ENCODE data around the gene GSTO1. TPM values are rescaled to one million over a fixed set of nuclear protein-coding genes. Genes with fewer than 3 reads are reported as not detected.

The GSTO1 gene
- polyA plus RNA-seq, 1 experiment, result 227 TPM

DNA sequence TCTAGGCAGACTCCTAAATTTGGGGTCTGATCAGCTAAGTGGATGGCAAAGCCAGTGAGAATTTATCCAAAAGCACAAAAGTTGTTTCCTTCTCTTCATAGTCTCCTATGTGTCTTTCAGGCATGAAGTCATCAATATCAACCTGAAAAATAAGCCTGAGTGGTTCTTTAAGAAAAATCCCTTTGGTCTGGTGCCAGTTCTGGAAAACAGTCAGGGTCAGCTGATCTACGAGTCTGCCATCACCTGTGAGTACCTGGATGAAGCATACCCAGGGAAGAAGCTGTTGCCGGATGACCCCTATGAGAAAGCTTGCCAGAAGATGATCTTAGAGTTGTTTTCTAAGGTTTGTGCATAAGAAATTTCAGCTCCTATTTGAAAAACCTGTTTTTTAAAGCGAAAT is 4.8 kb downstream of the GSTO1 start:
- ChIA-PET POLR2A (interaction anchor here (0.6 to 1.0 kb wide), 2 partner anchors 9 to 398 kb away, joined by 4 to 9 read pairs; partner anchors contain the start of gene GSTO2), CTCF (interaction anchor here (1.0 to 6.4 kb wide), 2 partner anchors 15 to 33 kb away, joined by 5 to 42 read pairs; no protein-coding TSS in a partner anchor)
- H3K9me3 ChIP-seq (ENCODE audit: control insufficient read depth, insufficient read depth, low read length), result no peaks in the 10 kb centered on the region

DNA sequence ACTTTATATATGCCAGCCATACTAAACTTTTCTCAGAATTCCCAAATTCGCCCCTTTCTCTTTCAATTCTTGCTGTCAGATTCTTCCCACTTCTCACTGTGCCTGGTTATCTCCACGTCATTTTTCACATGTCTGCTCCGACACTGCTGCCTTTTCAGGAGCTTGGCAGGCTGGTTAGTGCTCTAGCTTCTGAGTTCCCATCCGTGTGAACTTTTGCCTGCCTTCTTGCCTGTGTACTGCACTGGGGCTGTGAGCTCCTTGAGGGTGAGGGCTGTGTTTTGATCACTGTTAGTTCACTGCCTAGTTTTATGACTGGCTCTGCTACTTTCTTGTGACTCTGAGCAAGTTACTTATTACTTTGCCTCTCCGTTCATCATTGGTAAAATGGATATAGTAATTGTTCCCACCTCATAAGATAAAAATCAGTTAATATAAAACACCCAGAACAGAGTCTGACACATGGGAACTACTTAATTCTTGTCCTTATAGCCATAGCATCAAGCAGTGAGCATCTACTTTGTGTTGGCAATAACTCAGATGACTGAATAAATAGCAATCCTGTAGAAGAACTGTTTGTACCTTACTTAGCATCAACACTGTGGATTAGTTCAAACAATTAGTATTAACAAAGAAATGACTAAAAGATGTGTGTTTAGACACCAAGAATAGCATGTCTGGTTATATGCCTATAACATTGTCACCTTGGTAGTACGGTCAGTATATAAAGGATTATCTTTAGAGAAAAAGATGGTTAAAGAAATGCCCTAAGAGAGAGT is 5.5 kb downstream of the GSTO1 start:
- H3K27ac ChIP-seq (ENCODE audit: low read depth, low read length), result peak overlapping the region; percentile 68
- CTCF ChIA-PET, result interaction anchor here (1.0 to 6.4 kb wide), 4 partner anchors 14 to 372 kb away, joined by 3 to 42 read pairs (median 7); no protein-coding TSS in a partner anchor

More for the DNA sequence above, 4.8 kb downstream of the GSTO1 start:
- TF ChIP-seq, protein P1, sequence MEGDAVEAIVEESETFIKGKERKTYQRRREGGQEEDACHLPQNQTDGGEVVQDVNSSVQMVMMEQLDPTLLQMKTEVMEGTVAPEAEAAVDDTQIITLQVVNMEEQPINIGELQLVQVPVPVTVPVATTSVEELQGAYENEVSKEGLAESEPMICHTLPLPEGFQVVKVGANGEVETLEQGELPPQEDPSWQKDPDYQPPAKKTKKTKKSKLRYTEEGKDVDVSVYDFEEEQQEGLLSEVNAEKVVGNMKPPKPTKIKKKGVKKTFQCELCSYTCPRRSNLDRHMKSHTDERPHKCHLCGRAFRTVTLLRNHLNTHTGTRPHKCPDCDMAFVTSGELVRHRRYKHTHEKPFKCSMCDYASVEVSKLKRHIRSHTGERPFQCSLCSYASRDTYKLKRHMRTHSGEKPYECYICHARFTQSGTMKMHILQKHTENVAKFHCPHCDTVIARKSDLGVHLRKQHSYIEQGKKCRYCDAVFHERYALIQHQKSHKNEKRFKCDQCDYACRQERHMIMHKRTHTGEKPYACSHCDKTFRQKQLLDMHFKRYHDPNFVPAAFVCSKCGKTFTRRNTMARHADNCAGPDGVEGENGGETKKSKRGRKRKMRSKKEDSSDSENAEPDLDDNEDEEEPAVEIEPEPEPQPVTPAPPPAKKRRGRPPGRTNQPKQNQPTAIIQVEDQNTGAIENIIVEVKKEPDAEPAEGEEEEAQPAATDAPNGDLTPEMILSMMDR (IDR thresholded peaks at IDR 0.05; ENCODE audit: low read depth, low read length), result no peak
- Histone ChIP-seq H3K27me3 (ENCODE audit: control insufficient read depth, insufficient read depth, low read length) (no peaks in the 10 kb centered on the region), H3K4me3 (ENCODE audit: low read depth, low read length) (no peak overlapping the region), H3K27ac (ENCODE audit: low read depth, low read length) (peak overlapping the region; percentile 24)
- DNase-seq (ENCODE audit: low read depth, low spot score), result no peak

DNA sequence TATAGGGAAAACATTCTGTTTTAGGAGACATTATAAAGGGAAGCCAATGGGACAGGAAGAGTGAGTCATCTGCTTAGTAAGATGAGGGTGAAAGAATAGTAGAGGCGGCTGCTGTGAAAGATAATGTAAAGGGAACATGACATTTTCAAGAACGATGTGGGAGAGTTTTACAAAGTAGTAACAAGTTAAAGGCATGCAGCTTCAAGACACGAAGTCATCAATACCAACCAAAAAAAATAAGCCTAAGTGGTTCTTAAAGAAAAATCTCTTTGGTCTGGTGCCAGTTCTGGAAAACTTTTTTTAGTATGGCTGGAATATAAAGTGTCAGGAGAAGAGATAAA is 6.1 kb downstream of the GSTO1 start:
- TF ChIP-seq, protein P1 (IDR thresholded peaks at IDR 0.05; ENCODE audit: low read depth, low read length), result no peak
- H3K27me3 ChIP-seq (ENCODE audit: control insufficient read depth, insufficient read depth, low read length), result no peaks in the 10 kb centered on the region
- ChIA-PET CTCF (interaction anchor here (0.7 to 2.6 kb wide), 5 partner anchors 13 to 373 kb away, joined by 3 to 9 read pairs (median 3); no protein-coding TSS in a partner anchor), POLR2A (interaction anchor here (0.8 kb wide), 1 partner anchor 13 kb away, joined by 3 read pairs; no protein-coding TSS in a partner anchor)
- H3K4me3 ChIP-seq (ENCODE audit: low read depth, low read length), result no peak overlapping the region
- H3K9me3 ChIP-seq (ENCODE audit: control insufficient read depth, insufficient read depth, low read length), result no peaks in the 10 kb centered on the region
- DNase-seq (ENCODE audit: low read depth, low spot score), result no peak
- no peak overlapping the region for H3K27ac ChIP-seq (ENCODE audit: low read depth, low read length)

More for the DNA sequence above, 5.5 kb downstream of the GSTO1 start:
- H3K4me3 ChIP-seq (ENCODE audit: low read depth, low read length), result no peak overlapping the region
- TF ChIP-seq, protein P1 (IDR thresholded peaks at IDR 0.05; ENCODE audit: low read depth, low read length), result no peak
- no peaks in the 10 kb centered on the region for H3K27me3 ChIP-seq (ENCODE audit: control insufficient read depth, insufficient read depth, low read length)
- POLR2A ChIA-PET, result interaction anchor here (0.6 to 1.0 kb wide), 2 partner anchors 9 to 399 kb away, joined by 4 to 9 read pairs; partner anchors contain the start of gene GSTO2
- no peaks in the 10 kb centered on the region for H3K9me3 ChIP-seq (ENCODE audit: control insufficient read depth, insufficient read depth, low read length)
- DNase-seq (ENCODE audit: low read depth, low spot score), result no peak

DNA sequence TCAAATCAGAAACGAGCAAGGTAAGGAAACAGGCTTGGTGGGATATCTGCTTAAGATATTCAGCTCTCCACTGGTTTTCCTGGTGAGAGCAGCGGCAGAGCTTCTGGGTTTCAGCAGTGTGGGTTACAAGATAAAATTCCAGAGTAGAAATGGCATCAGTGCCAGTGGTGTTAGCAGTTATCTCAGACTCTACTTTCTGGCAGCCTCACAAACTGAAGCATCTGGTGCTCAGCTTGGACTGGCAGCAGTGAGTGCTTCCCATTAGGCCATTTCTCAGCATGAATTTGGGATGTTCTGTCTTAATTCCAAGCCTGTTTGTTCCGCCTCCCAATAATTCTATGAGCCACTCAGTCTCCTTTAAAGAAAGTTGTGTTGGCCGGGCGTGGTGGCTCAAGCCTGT is 7.4 kb downstream of the GSTO1 start:
- POLR2A ChIA-PET, result no interaction called here
- TF ChIP-seq, protein P1 (IDR thresholded peaks at IDR 0.05; ENCODE audit: low read depth, low read length), result no peak
- CTCF ChIA-PET, result interaction anchor here (1.0 to 2.6 kb wide), 6 partner anchors 12 to 374 kb away, joined by 3 to 10 read pairs (median 4); partner anchors contain the start of gene CFAP58
- Histone ChIP-seq H3K4me3 (ENCODE audit: low read depth, low read length) (no peak overlapping the region), H3K9me3 (ENCODE audit: control insufficient read depth, insufficient read depth, low read length) (no peaks in the 10 kb centered on the region), H3K27ac (ENCODE audit: low read depth, low read length) (no peak overlapping the region), H3K27me3 (ENCODE audit: control insufficient read depth, insufficient read depth, low read length) (no peaks in the 10 kb centered on the region)
- DNase-seq (ENCODE audit: low read depth, low spot score), result no peak

DNA sequence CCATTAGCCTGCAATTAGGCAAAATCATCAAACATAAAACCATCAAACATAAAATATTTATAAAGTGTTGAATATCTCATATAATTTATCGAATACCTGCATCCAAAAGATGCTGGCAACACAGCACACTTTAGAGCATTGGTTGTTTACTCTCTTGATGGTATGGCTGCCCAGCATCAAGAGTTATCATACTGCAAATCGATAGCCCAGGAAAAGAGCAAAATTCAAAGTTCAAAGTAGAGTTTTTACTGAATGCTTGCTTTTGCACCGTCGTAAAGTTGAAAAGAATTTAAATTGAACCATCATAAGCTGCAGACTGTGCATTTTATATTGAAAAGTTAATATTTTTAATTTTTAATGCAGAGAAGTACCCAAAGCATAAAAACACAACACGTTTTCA is 10.1 kb downstream of the GSTO1 start:
- ChIA-PET CTCF (interaction anchor here (0.9 to 1.1 kb wide), 2 partner anchors 10 to 27 kb away, joined by 4 to 5 read pairs; no protein-coding TSS in a partner anchor), POLR2A (no interaction called here)
- Histone ChIP-seq H3K27me3 (ENCODE audit: control insufficient read depth, insufficient read depth, low read length) (no peaks in the 10 kb centered on the region), H3K4me3 (ENCODE audit: low read depth, low read length) (no peak overlapping the region), H3K27ac (ENCODE audit: low read depth, low read length) (no peak overlapping the region), H3K9me3 (ENCODE audit: control insufficient read depth, insufficient read depth, low read length) (peaks cover 8% of the 10 kb centered on the region; the same call in 1 of the 2 replicates)
- TF ChIP-seq, protein P1 (IDR thresholded peaks at IDR 0.05; ENCODE audit: low read depth, low read length), result no peak
- DNase-seq (ENCODE audit: low read depth, low spot score), result no peak

Data from AG04450 (cell line).